GM12878 (cell line): Measurements from ENCODE around the gene EBLN2. TPM values are rescaled to one million over a fixed set of nuclear protein-coding genes. Genes with fewer than 3 reads are reported as not detected.

ENCODE experiments used
- ATAC-seq: fragments of 200-7000 bp; cut with Tn5 transposase; 3 replicates; pipeline ENCODE4 v1.9.1; 2020; ENCODE audit warnings: mild to moderate bottlenecking, moderate library complexity
- BruUV-seq: library from RNA; stranded (reverse); fragments of 400-500 nt; replicated peaks from 2 replicates; lab custom pipeline; 2021; lab: Mats Ljungman, UMichigan
- CTCF ChIA-PET: fragments of 300-600 bp; sonication (Branson Sonifier 250); formaldehyde crosslinking; extraction: SDS; loops from one replicate; lab custom pipeline; 2021; ENCODE audit warnings: inconsistent platforms; lab: Yijun Ruan, JAX
- POLR2A ChIA-PET: fragments of 350-600 bp; formaldehyde crosslinking; extraction: SDS; loops from one replicate; lab custom pipeline; 2021; ENCODE audit warnings: inconsistent platforms; lab: Charles Lee
- RAD21 ChIA-PET: fragments of 300-600 bp; sonication (Branson Sonifier 250); formaldehyde crosslinking; loops from one replicate; lab custom pipeline; 2023; ENCODE audit warnings: antibody characterized with exemption; ENCODE audit not compliant: unreplicated experiment; lab: Charles Lee
- SMC1A ChIA-PET: fragments of 300-600 bp; sonication (Branson Sonifier 250); formaldehyde crosslinking; loops from one replicate; lab custom pipeline; 2023; ENCODE audit not compliant: unreplicated experiment, uncharacterized antibody; lab: Charles Lee
- DNase-seq: peaks from one replicate; pipeline ENCODE4 v3.0.0-alpha.2; 2011; ENCODE audit warnings: low read depth, low spot score
- FAIRE-seq: peaks from 3 replicates; lab custom pipeline; 2011; peaks lifted over from hg19 to GRCh38; lab: Jason Lieb, UNC
- H2AFZ ChIP-seq: 2 replicates; pipeline ENCODE4 v1.6.0; 2011; ENCODE audit warnings: low read depth, low read length, control low read depth; ENCODE audit not compliant: control insufficient read depth
- H3K27ac ChIP-seq: 2 replicates; pipeline ENCODE4 v1.5.1; 2011; ENCODE audit warnings: control low read depth; ENCODE audit not compliant: control insufficient read depth, insufficient read depth
- H3K27me3 ChIP-seq, 2 experiments: replicated peaks in 1 of 2; 2 replicates each; pipeline versions ENCODE4 v1.6.0 to v1.6.1; 2011; ENCODE audit warnings: low read length in 1 of 2; ENCODE audit not compliant: control insufficient read depth in 2 of 2, insufficient read depth in 2 of 2
- H3K36me3 ChIP-seq, 2 experiments: 2 replicates each; pipeline ENCODE4 v1.5.1; 2011; ENCODE audit warnings: low read length in 1 of 2; ENCODE audit not compliant: control insufficient read depth in 2 of 2, insufficient read depth in 2 of 2
- H3K4me1 ChIP-seq: 2 replicates; pipeline ENCODE4 v1.6.1; 2011; ENCODE audit warnings: mild to moderate bottlenecking, low read length, moderate library complexity, mixed read lengths; ENCODE audit not compliant: control insufficient read depth, insufficient read depth
- H3K4me2 ChIP-seq: 2 replicates; pipeline ENCODE4 v1.6.0; 2011; ENCODE audit warnings: control low read depth; ENCODE audit not compliant: control insufficient read depth, insufficient read depth
- H3K4me3 ChIP-seq: fragments of 200-600 bp; sonication (generic); 2 replicates; pipeline ENCODE4 v1.5.1; 2016
- H3K79me2 ChIP-seq: 2 replicates; pipeline ENCODE4 v1.6.0; 2011; ENCODE audit warnings: low read length; ENCODE audit not compliant: control insufficient read depth, insufficient read depth
- H3K9ac ChIP-seq: 2 replicates; pipeline ENCODE4 v1.8.0; 2011; ENCODE audit warnings: low read length, control low read depth, mixed read lengths; ENCODE audit not compliant: control insufficient read depth, insufficient read depth
- H3K9me3 ChIP-seq: replicated peaks from 3 replicates; pipeline ENCODE4 v1.5.1; 2011; ENCODE audit warnings: mild to moderate bottlenecking, low read length; ENCODE audit not compliant: control insufficient read depth, insufficient read depth
- H4K20me1 ChIP-seq: 2 replicates; pipeline ENCODE4 v1.6.0; 2011; ENCODE audit not compliant: control insufficient read depth, insufficient read depth
- BACH1 ChIP-seq: fragments of 450-650 bp; IDR thresholded peaks from 2 replicates; pipeline ENCODE4 v1.6.1; 2017; ENCODE audit warnings: mild to moderate bottlenecking, borderline replicate concordance
- DPF2 ChIP-seq: fragments of 450-650 bp; IDR thresholded peaks from 2 replicates; pipeline ENCODE4 v1.6.1; 2017; ENCODE audit warnings: mild to moderate bottlenecking
- HDAC2 ChIP-seq: fragments of 200-600 bp; sonication (generic); IDR thresholded peaks from 2 replicates; pipeline ENCODE4 v1.6.1; 2017
- KAT2A ChIP-seq: conservative IDR thresholded peaks from 2 replicates; pipeline ENCODE4 v1.6.1; 2011; ENCODE audit warnings: low read depth, low read length; ENCODE audit not compliant: control insufficient read depth
- MEF2B ChIP-seq: fragments of 450-650 bp; IDR thresholded peaks from 2 replicates; pipeline ENCODE4 v1.6.1; 2018; ENCODE audit warnings: mild to moderate bottlenecking, moderate library complexity; ENCODE audit not compliant: partially characterized antibody, poor library complexity, severe bottlenecking
- MTA3 ChIP-seq: IDR thresholded peaks from 2 replicates; pipeline ENCODE4 v1.6.1; 2012; ENCODE audit warnings: low read length, inconsistent platforms, borderline replicate concordance
- MYC ChIP-seq: IDR thresholded peaks from 2 replicates; pipeline ENCODE4 v1.6.1; 2011; ENCODE audit warnings: mild to moderate bottlenecking, low read length, moderate library complexity, inconsistent platforms; ENCODE audit not compliant: insufficient read depth, insufficient replicate concordance, insufficient read length, severe bottlenecking
- NFIC ChIP-seq: IDR thresholded peaks from 2 replicates; pipeline ENCODE4 v1.6.1; 2012; ENCODE audit warnings: low read depth, mild to moderate bottlenecking, inconsistent platforms, low read length, moderate library complexity
- NFYB ChIP-seq: IDR thresholded peaks from 2 replicates; pipeline ENCODE4 v1.6.1; 2011; ENCODE audit warnings: low read depth, mild to moderate bottlenecking, low read length, improper control_type of control experiment, moderate library complexity; ENCODE audit not compliant: insufficient read depth
- SREBF2 ChIP-seq: IDR thresholded peaks from 2 replicates; pipeline ENCODE4 v1.6.1; 2012; ENCODE audit warnings: mild to moderate bottlenecking, low read length
- TCF7 ChIP-seq: IDR thresholded peaks from 2 replicates; pipeline ENCODE4 v1.6.1; 2014; ENCODE audit warnings: antibody characterized with exemption, borderline replicate concordance
- WRNIP1 ChIP-seq: IDR thresholded peaks from 2 replicates; pipeline ENCODE4 v1.6.1; 2011; ENCODE audit warnings: low read depth, low read length, improper control_type of control experiment, borderline replicate concordance
- ZNF592 ChIP-seq: fragments of 450-650 bp; IDR thresholded peaks from 2 replicates; pipeline ENCODE4 v1.6.1; 2017; ENCODE audit warnings: mild to moderate bottlenecking, moderate library complexity
- WGBS: methylation state at CpG from one replicate; pipeline ENCODE4 v1.1.6; 2016; ENCODE audit warnings: low lambda C conversion rate; ENCODE audit not compliant: insufficient replicate concordance, insufficient coverage; ENCODE audit errors: missing lambda C conversion rate; 5-methylcytosine and 5-hydroxymethylcytosine counted together
- in situ Hi-C: fragments of 300-500 bp; cut with MboI; formaldehyde crosslinking; loops from 9 replicates; pipeline ENCODE4 v1.14.3; 2018; ENCODE audit warnings: mixed read lengths
- intact Hi-C: fragments of 100-400 bp; cut with micrococcal nuclease; formaldehyde crosslinking; loops from one replicate; pipeline ENCODE4 v1.14.2; 2022; ENCODE audit not compliant: unreplicated experiment
- polyA plus RNA-seq, 11 experiments: library from polyadenylated mRNA; depleted of rRNA in 4 of 11; unstranded in 6 of 11; stranded (reverse) in 5 of 11; fragments of >200 nt; fragmentation: Nextera tagmentation in 4 of 11; fragmentation: Illumina TruSeq in 1 of 11; extraction: Ambion mirVana in 4 of 11; extraction: Trizol in 1 of 11; gene quantifications; 1 replicate in 1 of 11; 2 replicates in 10 of 11; pipeline versions ENCODE4 v1.2.1 to v1.2.3, GENCODE V29; 2011 to 2016; ENCODE audit warnings: inconsistent platforms in 2 of 11, missing spikeins in 2 of 11, low read depth in 1 of 11
- total RNA-seq, 4 experiments: library from RNA; depleted of rRNA in 3 of 4; stranded (reverse); fragments of >200 nt in 3 of 4; fragmentation: Illumina TruSeq in 1 of 4; extraction: Trizol in 1 of 4; gene quantifications; 2 replicates each; pipeline versions ENCODE4 v1.2.1 to v1.2.3, GENCODE V29; 2013 to 2021

EBLN2 gene
- total and polyA plus RNA-seq, 10 of the 15 experiments (the other 5 are each of a cell fraction or from before 2014, with no cell fraction given) = 0.84 to 6.8 (median 3.6) TPM

- no peaks in the 10 kb centered on the region for H3K9me3 ChIP-seq
- DNase-seq (no peak), ATAC-seq (no peak), FAIRE-seq (no peak)
- peaks cover 2 to 4% of the 10 kb centered on the region in 2 experiments; a peak in 3 of 4 replicates for H3K36me3 ChIP-seq
- 92% methylated on average over 7 of the region's 8 CpGs for WGBS
- ChIA-PET CTCF (interaction anchor here (0.6 to 8.0 kb wide), 33 partner anchors 9 to 585 kb away, joined by 3 to 110 read pairs (median 7); partner anchors contain the start of gene PPP4R2), SMC1A (interaction anchor here (1.0 to 5.3 kb wide), 17 partner anchors 9 to 234 kb away, joined by 3 to 67 read pairs (median 8); partner anchors contain the start of gene PPP4R2), RAD21 (interaction anchor here (0.6 to 4.4 kb wide), 11 partner anchors 27 to 1203 kb away, joined by 3 to 51 read pairs (median 5); partner anchors contain the start of gene PPP4R2), POLR2A (interaction anchor here (0.7 to 1.1 kb wide), 2 partner anchors 59 to 103 kb away, joined by 4 to 6 read pairs; partner anchors contain the start of gene PPP4R2)
- no peak overlapping the region for H3K4me3 ChIP-seq
- peaks cover 34% of the 10 kb centered on the region for H3K79me2 ChIP-seq
- no peak overlapping the region for H3K9ac ChIP-seq
- H3K4me1 ChIP-seq = no peaks in the 10 kb centered on the region
- H3K27me3 ChIP-seq = no peaks in the 10 kb centered on the region
- BruUV-seq = no TSS peak
- no peaks in the 10 kb centered on the region for H4K20me1 ChIP-seq
- H3K4me2 ChIP-seq = no peak overlapping the region
- TF ChIP-seq MEF2B = no peak
- no peak for TF ChIP-seq HDAC2
- no peak for TF ChIP-seq BACH1
- TF ChIP-seq NFYB = no peak
- TF ChIP-seq WRNIP1 = no peak
- no peak for TF ChIP-seq MTA3
- TF ChIP-seq ZNF592 = no peak
- no peak for TF ChIP-seq MYC
- no peak for TF ChIP-seq TCF7
- no peak for TF ChIP-seq NFIC
- no peak for TF ChIP-seq DPF2
- TF ChIP-seq SREBF2 = no peak
- no peak for TF ChIP-seq KAT2A
- no peak overlapping the region for H3K27ac ChIP-seq
- in situ Hi-C loops (loop anchor here (5.0 to 10.0 kb wide), 2 partner anchors 118 to 201 kb away; no protein-coding TSS in a partner anchor), intact Hi-C loops (no loop called here)
- H2AFZ ChIP-seq = no peak overlapping the region
These were observed 5.9 kb upstream of the EBLN2 start for GRCh38 chr3:73055583-73055982.
